Measurements from ENCODE around the gene GRB14.

GRB14 gene

DNA sequence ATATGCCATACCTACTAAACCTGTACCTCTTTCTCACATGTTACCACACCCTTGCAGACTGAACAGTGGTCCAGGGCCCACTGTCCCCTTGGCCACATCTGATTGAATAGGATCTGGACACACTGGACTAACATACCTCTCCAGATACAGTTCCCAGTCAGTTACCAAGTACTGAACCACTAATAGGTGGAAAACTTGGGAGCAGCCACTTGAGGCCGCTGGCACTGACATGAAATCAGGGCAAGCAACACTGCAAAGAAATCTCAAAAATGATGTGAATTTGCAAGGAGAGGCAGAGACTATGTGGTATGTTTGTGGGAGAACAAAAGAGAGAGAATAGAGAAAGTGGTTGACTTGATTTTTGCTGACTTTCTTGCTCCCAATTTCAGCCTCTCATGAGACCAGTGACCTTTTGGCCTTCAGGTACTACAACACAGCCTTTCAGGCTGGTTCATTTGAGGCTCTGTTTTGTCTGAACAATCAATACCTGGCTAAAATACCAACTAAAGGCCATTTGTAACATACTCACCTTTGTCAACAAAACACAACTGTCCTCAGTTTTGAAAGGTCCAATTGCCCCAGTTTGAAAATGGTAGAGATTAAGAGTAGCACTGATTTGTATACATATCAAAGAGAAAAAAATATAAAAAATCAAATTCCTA lies 7.8 kb downstream of the GRB14 start:
- DNase-seq (ENCODE audit: low read depth): no peak

DNA sequence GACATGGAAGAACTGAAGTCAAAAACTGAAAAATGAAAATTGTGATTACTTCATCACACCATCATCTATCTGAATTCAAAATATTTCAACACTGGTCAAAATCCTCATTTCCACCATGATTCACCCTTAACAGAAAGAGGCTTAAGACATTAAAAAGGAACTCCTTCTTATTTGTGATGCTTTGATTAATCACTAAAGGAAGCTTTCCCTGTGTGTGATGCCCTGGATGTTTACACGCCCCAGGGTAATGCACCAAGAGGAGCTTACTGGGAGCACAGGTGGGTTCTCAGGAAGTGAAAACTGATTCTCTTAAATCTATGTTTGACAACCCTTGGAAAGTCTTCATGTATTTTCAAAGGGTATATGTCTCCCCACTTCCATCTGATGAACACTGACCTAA lies 11.5 kb downstream of the GRB14 start:
- DNase-seq (ENCODE audit: low read depth): no peak

DNA sequence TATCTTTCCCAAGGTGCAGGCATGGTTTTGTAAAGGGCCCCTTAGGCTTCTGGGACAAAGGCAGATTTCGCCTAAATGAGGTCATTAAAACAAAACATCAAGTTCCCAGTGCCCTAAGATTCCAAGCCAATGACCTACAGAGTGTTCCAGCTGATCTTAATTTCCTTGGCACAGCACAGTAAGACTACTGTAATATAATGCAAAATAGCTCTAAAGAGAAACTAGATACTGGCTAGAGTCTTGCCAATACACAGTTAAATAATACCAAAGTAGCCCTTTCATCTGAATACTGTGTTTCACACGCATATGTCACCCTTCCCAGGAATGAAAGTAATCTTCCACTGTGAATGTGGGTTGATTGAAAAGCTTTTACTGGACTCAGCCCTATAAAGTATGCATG lies 14.7 kb downstream of the GRB14 start:
- no peak for DNase-seq (ENCODE audit: low read depth)

DNA sequence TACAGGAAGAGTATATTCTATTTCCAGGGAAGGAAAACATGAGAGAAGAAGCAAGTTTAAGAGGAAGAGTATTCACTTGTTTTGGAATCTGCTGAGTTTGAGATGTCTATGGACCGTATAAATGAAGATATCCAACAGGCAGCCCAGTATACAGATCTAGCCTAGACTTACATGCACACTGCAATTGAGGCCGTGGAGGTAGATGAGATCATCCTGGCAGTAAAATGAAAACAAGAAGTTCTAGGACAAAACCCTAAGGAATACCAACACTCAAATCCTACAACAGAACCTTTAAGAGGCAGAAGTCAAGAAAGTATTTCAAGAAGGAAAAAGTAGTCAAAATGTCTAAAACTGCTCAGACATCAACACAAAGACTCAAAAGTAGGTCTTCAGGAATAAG lies 16.0 kb downstream of the GRB14 start:
- no peak for DNase-seq (ENCODE audit: low read depth)

DNA sequence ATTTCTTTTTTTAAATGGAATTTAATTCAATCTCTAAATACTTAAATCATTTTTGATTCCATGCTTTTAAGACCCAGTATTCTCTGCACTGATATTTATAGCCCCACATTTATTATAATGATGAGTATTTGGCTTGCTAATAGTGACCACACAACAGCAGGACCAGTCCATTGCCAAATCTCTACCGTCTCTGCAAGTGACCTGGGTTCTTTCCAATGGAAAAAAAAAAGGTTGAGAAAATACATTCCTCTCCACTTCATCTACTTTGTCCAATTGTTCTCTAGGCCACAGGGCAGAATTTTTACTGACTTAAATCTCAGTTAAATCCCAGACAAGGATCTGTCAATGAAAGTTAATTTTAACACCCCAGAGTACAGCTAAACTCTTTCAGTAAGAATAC lies 20.5 kb downstream of the GRB14 start:
- no peak for DNase-seq (ENCODE audit: low read depth)

DNA sequence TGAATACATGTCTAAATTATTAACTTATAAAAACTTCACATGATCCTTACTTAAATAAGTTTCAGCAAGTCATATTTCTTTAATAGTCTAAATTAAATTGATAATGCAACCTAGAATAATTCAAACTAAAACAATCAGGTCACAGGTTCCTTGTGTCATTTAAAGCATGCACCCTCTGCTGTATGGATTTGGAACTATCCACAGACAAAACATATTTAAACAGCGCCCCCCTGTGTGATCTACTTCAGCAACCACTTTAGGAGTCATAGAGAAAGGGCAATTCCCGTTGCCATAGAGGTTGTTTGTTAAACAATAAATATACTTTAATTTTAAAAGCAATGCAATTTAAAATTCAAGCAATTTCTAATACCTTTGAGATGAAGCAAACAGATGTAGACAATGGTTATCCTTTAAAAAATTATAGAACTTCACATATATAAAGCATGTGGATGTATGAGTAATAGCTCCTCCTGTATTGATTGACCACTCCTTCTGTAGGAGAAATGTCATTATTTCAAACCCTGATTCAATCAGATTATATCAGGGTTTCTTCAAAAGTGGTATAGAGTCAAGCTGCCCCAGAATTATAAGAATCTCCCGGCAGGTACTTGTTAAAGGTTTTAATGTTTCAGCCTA lies 21.2 kb downstream of the GRB14 start:
- DNase-seq (ENCODE audit: low read depth): peak; percentile 78

DNA sequence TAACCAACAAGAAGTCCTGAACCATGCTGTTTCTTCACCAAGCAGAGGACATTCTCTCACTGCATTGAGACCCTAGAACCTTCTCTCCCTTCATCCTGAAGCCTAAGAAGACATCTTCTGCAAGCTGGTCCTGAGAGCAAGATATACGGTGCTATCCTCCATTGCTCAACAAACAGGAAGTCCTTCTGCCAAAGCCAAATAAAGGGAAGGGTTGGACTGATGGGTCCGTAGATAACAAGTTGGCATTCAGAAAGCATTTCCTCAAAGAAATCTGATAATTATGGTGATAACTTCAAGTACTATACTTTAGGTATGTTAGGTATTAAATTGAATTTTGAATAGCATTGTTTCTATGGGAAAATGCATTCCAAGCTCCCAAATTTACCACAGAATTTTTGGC lies 23.3 kb downstream of the GRB14 start:
- DNase-seq (ENCODE audit: low read depth): no peak

DNA sequence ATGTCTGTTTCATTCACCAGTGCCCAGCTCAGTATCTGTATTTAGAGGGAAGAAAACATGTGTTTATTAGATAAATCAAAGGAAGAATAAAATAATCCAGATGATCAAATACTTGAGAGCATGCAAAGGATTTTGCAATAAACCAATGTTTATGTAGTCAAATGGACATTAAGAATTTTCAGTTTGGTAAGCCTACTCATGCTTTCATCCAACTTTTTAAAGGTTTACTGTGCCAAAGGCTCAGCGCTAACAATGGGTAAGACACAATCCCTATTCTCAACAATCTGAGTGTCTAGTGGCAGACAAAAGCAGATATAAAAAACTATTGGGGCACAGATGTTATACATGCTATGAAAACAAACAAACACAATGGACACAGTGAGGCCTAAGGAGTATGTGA lies 26.3 kb downstream of the GRB14 start:
- no peak for DNase-seq (ENCODE audit: low read depth)

DNA sequence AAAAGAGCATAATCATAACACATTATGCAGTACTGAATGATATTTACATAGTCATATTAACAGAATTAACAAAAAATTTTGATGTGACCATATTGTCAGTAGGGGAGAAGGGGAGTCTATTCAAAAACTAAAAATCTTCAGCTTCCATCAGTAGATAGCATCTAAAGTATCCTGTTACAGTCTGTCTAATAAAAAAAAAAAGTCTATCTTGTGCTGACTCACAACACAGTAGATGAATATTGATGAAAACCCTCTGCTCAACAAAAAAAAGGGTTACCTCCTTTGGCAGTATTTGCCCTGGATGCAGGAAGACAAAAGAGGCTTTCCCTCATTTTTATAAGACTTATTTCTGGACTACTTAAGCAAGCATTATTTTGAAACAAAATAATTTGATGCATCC lies 27.3 kb downstream of the GRB14 start:
- no peak for DNase-seq (ENCODE audit: low read depth)

DNA sequence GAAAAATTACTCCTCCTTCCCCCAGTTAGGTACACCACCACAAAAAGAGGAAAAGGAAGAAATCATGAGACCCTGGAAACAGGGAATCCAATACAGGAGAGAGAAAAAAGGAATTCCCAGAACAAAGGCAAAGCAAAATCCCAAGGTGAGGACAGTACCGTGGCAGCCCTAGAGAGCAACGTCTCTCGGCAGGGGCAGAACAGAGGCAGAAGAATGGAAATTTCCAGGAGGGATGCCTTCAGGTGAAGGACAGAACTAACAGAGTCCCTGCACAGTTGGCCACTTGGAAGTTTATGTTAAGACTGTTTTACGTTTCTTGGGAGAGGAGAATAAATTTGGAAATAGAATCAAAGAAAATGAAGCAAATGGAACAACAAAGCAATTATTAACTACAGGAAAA lies 27.7 kb downstream of the GRB14 start:
- no peak for DNase-seq (ENCODE audit: low read depth)

DNA sequence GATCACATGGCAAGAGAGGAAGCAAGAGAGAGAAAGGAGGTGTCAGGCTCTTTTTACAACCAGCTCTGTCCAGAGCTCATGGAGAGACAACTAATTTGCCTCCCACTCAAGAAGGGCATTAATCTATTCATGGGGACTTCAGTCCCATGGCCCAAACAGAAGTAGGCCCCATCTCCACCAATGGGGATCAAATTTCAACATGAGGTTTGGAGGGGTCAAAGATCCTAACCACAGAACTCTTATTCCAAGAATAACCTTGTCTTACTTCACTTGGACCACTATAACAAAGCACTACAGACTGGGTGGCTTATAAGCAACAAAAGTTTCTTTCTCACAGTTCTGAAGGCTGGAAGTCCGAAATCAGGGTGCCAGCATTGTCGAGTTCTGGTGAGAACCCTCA lies 31.8 kb downstream of the GRB14 start:
- DNase-seq (ENCODE audit: low read depth): no peak

DNA sequence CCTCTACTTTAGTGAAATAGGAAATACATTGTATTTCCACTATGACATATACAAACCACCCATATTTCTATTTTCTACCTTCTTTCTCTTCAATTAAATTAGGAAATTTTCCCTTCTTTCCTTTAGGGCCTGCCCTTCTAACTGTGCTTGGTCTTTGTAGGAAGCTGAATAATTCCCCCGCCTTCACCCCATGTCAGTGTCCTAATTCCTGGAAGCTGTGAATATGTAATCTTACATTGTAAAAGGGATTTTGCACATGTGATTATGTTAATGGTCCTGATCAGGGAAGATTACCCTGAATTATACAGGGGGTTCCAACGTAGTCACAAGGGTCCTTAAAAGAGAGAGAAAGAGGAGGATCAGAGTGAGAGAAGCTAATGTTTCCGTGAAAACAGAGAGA lies 40.2 kb downstream of the GRB14 start:
- DNase-seq (ENCODE audit: low read depth): no peak

DNA sequence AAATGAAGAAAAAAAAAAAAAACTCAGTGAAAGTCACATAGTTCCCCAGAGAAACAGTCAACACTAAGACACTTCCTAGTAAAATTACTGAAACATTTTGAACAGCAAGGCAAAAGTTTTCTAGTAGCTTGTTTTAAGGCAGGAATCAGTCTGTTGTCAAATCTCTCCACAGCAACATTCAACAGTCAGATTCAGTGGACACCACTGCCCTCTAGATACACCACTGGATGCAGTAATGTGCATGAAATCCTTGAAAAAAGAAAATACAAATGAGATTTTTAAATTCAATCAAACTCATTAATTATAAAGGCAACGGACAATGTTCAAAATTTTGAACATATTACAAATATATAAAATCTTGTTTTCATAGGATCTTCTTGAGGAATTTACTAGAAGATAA lies 46.4 kb downstream of the GRB14 start:
- no peak for DNase-seq (ENCODE audit: low read depth)

DNA sequence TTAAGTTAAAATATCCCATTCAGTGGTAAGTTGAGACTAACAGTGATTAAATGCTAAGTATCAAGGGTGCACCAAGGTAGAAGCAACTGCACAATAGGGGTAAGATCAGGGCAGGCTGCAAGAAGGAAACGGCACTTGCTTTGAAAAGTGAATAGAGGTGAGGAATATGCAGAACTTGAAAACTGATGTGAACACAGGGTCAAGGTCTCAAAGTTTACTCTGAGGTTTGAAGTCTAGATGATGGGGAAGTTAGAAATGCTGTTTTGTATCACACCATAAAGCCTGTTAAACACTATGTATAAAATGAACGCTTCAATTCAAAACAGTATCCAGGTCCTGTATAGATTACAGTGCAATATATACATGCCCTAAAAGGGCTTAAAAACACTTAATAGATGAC lies 50.8 kb downstream of the GRB14 start:
- no peak for DNase-seq (ENCODE audit: low read depth)

DNA sequence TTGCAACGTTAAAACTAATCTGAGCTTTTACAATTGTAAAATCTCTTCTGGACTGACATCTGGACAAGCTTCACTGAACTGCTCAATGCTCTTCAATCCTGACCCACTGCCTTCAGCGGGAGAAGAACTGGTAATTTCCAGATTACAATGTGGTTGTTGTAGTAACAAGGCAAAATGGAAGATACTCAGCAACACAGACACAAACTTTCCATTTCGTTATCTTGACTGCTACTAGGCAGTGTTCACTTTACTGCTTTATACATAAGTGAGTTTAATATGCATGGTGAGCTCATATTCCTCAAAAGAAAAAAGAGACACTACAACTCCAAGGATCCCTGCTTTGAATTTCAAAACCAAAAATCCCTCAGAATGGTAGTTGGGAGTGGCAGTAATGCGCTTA lies 51.9 kb downstream of the GRB14 start:
- no peak for DNase-seq (ENCODE audit: low read depth)

DNA sequence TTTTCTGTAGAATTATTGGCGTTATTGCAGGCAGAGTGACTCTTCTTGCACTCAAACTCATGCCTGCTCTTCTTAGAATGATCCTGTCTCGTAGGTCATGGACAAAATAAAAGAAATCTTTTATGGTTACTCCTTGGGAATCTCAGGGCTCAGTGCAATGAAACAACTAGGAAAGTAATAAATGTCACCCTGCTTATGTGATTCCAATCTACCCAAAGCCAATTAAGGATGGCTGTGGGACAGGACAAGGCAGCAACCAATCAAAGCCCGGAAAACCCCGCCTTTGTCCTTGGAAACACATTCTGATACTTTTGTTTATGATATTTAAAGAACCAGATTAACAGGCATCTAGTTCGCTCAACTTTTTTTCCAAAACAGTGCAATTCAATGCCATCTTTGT lies 53.0 kb downstream of the GRB14 start:
- DNase-seq (ENCODE audit: low read depth): no peak

DNA sequence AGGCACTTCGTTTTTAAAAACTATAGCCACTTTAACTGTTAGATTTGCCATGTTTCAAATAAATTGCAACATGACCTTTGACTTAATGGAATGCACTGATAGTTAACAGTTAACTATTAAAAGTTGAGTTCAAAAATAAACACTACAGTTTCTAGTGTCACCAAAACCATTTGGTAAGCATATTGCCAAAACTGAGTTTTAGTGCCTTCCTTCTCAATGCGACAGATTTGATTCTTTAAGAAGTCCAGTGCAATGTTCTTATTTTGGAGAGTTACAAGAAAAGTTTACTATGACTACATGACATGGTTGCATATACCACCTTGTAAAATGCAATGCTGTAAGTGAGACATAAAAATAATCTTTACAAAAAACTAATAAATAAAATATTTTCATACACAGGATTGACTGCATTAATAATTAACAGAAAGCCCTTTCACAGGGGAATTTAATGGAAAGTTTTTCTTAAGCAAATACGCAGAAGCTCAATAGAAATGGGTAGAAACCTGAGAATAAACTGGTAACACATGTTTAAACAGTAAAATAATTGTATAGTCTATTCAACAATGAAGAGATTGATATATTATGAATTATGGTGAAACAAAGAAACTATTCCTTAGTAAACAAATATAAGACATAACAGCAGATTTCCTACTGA lies 53.8 kb downstream of the GRB14 start:
- no peak for DNase-seq (ENCODE audit: low read depth)

DNA sequence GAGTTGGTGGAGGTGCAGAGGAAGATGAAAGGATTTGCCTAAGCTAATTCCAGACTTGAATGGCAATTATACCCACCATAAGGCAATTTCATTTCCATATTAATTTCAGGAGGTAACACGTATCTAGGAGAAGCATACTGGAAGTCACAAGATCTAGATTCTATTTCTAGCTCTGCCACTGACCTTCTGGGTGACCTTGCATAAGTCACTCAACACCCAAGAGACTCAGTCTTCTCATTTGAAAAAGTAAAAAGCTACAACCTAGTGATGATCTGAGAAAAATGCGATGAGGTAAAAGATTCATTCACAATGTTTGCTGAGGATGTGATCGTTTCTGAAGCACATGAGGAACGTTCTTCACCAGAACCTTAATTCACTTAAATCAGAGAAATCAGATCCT lies 55.9 kb downstream of the GRB14 start:
- DNase-seq (ENCODE audit: low read depth): no peak

DNA sequence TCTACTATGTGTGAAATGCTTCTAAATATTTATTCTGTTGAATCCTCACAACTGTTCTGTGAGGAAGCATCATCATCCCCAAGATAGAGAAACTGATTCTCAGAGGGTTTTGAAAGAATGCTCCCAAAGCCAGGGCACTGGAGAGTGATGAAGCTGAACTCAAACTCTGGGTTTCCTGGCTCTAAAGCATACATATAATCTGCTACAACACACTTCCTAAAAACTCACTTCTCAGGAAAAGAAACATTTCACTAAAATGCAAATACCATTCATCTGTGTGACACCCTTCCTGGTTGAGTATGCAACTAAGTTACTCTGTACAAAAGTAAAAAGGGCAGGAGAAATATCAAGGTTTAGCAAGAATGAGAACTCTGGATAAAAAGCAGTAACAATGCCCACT lies 58.6 kb downstream of the GRB14 start:
- no peak for DNase-seq (ENCODE audit: low read depth)

DNA sequence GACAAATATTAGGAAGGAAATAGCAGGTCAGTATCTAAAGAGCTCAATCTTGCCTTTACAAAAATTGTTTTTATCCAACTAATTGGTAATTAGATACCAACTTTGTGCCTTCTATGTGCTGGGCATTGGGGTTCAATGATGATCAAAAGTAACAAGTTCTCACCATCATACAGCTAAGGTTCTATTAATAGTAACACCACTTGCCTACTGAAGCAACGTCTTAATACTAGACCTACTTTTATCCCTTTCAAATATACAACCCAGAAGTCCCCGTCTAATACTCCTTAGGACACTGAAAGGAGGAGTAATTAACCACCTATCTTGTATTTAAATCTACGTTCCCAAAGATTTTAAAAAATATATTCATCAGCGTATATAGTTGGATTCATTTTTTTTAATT lies 59.3 kb downstream of the GRB14 start:
- no peak for DNase-seq (ENCODE audit: low read depth)

DNA sequence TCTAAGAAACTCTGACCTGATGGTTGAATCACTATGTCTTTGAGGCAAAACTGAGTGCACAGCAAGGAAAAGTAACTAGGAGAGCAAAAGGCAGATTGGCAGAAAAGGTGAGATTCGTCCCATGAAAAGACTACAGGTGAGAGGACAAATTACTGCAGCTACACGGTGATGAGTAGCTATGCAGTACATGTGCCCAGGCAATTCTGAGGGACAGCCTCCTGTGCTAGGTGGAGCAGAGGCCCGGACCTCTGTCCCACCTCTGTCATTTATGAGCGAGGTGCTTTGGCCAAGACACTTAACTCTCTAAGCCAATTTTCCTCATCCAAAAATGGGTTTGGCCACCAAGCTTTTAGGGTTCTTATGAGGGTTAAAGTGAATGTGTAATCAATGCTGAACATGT lies 59.9 kb downstream of the GRB14 start:
- no peak for DNase-seq (ENCODE audit: low read depth)

DNA sequence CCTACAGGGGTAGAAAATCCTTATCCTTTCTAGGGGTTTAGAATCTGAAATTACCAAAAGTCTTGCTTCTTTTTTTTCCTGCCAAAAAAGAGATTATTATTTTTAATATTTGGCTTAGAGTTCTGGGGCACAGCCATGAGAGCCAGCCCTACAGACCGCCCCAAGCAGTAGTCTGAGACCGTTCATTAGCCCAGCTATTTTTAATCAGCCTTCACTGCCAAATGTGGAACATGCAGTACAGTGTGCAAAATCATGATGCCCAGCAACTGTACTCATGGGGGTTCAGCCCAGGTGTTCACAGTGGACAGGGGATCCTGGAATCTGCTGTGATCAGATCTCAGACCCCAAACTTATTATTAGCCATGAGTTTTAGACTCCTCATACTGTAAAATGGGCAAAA lies 60.4 kb downstream of the GRB14 start:
- no peak for DNase-seq (ENCODE audit: low read depth)

DNA sequence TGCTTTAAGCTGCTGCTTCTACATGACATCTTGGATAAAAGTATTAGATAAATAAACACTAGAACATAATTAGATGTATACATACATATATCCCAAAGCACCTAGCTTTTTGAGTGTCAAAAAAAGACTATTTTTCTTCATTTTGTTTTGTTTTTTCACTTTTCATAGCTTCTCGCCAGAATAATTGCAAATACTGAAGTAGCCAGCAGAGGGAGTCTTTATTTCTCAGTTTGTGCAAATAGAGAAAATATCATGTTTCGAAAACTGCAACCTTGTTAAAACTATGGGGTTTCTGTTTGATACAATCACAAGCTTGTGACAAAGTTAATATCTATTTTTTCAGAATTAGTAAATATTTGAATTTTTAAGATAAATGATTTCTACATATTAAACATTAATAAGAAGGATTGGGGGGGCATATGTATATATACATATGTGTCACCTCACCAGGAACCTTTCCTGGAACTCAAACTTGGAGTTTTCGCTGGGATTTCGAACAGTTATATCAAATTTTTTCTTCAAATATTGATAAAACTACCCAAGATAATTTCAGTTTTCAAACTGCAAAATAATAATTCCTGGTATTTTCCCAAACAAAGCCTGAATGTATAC lies 61.0 kb downstream of the GRB14 start:
- DNase-seq (ENCODE audit: low read depth): peak; percentile 48

All from ELR (cell line).